ENCODE results near the gene SPAG9. TPM values are rescaled to one million over a fixed set of nuclear protein-coding genes. Genes with fewer than 3 reads are reported as not detected.
"Not testable (repeated sequence)": the region's sequence is repeated elsewhere in the genome, so short reads cannot be mapped to it uniquely, and the experiment has no call there.

The SPAG9 gene
- polyA plus RNA-seq, 1 donor from 2014 or later, result 201 TPM

DNA sequence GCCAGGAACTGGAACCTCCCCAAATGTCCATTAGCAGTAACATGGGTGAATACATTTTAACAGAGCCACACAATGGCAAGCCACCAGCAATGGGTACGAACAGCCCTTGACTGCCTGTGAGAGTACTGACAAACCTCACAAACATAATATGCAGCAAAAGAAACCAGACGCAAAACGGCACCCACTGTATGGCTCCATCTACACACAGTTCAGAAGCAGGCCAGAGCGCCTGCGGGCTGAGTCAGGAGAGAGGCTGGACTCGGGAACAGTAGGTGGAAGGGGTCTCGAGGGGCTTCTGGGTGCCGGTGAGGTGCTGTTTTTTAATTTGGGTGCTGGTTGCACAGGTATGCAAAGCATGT is 177.1 kb downstream of the SPAG9 start:
- H3K36me3 ChIP-seq (ENCODE audit: insufficient read depth, low read length), result no peaks in the 10 kb centered on the region
- no peaks in the 10 kb centered on the region for H3K27me3 ChIP-seq (ENCODE audit: insufficient read depth, low read depth, low read length)
- no peaks in the 10 kb centered on the region for H3F3A ChIP-seq (ENCODE audit: insufficient read depth, low read length, poor library complexity, severe bottlenecking)
- H4K20me1 ChIP-seq (ENCODE audit: insufficient read depth), result no peaks in the 10 kb centered on the region
- no peak overlapping the region for H3K4me2 ChIP-seq (ENCODE audit: low read length)
- H3K9ac ChIP-seq (ENCODE audit: low read length), result no peak overlapping the region
- no peaks in the 10 kb centered on the region for H3K79me2 ChIP-seq (replicated peaks; ENCODE audit: insufficient read depth, low read length)
- no peak overlapping the region for H3K27ac ChIP-seq (ENCODE audit: low read length)
- H2AFZ ChIP-seq (ENCODE audit: low read depth, low read length), result no peak overlapping the region
- no peak overlapping the region for H3K4me3 ChIP-seq (ENCODE audit: low read length)
- no peaks in the 10 kb centered on the region for H3K9me3 ChIP-seq (ENCODE audit: low read length)
- no peaks in the 10 kb centered on the region for H3K9me2 ChIP-seq (ENCODE audit: insufficient read depth, low read length)
- TF ChIP-seq EZH2 (IDR thresholded peaks at IDR 0.05; ENCODE audit: borderline replicate concordance, insufficient read depth, low read length, poor library complexity, severe bottlenecking) (no peak), EP300 (conservative IDR thresholded peaks at IDR 0.05; ENCODE audit: poor library complexity, severe bottlenecking) (no peak), SMC3 (conservative IDR thresholded peaks at IDR 0.05; ENCODE audit: poor library complexity) (no peak), TAF1 (IDR thresholded peaks at IDR 0.05; ENCODE audit: low read depth) (no peak), MXI1 (conservative IDR thresholded peaks at IDR 0.05; ENCODE audit: poor library complexity, severe bottlenecking) (no peak), RAD21 (conservative IDR thresholded peaks at IDR 0.05) (no peak), POLR2AphosphoS5 (IDR thresholded peaks at IDR 0.05) (no peak)
- TF ChIP-seq, protein P1, sequence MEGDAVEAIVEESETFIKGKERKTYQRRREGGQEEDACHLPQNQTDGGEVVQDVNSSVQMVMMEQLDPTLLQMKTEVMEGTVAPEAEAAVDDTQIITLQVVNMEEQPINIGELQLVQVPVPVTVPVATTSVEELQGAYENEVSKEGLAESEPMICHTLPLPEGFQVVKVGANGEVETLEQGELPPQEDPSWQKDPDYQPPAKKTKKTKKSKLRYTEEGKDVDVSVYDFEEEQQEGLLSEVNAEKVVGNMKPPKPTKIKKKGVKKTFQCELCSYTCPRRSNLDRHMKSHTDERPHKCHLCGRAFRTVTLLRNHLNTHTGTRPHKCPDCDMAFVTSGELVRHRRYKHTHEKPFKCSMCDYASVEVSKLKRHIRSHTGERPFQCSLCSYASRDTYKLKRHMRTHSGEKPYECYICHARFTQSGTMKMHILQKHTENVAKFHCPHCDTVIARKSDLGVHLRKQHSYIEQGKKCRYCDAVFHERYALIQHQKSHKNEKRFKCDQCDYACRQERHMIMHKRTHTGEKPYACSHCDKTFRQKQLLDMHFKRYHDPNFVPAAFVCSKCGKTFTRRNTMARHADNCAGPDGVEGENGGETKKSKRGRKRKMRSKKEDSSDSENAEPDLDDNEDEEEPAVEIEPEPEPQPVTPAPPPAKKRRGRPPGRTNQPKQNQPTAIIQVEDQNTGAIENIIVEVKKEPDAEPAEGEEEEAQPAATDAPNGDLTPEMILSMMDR (IDR thresholded peaks at IDR 0.05; ENCODE audit: poor library complexity, severe bottlenecking), result no peak
- TF ChIP-seq, protein P2, sequence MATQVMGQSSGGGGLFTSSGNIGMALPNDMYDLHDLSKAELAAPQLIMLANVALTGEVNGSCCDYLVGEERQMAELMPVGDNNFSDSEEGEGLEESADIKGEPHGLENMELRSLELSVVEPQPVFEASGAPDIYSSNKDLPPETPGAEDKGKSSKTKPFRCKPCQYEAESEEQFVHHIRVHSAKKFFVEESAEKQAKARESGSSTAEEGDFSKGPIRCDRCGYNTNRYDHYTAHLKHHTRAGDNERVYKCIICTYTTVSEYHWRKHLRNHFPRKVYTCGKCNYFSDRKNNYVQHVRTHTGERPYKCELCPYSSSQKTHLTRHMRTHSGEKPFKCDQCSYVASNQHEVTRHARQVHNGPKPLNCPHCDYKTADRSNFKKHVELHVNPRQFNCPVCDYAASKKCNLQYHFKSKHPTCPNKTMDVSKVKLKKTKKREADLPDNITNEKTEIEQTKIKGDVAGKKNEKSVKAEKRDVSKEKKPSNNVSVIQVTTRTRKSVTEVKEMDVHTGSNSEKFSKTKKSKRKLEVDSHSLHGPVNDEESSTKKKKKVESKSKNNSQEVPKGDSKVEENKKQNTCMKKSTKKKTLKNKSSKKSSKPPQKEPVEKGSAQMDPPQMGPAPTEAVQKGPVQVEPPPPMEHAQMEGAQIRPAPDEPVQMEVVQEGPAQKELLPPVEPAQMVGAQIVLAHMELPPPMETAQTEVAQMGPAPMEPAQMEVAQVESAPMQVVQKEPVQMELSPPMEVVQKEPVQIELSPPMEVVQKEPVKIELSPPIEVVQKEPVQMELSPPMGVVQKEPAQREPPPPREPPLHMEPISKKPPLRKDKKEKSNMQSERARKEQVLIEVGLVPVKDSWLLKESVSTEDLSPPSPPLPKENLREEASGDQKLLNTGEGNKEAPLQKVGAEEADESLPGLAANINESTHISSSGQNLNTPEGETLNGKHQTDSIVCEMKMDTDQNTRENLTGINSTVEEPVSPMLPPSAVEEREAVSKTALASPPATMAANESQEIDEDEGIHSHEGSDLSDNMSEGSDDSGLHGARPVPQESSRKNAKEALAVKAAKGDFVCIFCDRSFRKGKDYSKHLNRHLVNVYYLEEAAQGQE (IDR thresholded peaks at IDR 0.05; ENCODE audit: borderline replicate concordance), result no peak

DNA sequence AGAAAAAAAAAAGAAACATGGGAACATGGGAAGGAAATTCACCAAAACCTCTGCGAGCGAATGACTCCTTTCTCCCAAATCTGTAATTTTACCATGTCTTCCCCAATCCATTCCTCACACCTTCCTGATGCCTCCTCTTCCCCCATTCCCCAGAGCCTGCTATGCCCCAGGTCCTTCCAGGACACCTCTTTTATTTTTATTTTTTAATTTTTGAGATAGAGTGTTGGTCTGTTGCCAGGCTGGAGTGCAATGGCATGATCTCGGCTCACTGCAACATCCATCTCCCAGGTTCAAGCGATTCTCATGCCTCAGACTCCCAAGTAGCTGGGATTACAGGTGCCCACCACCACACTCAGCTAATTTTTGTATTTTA is 179.0 kb downstream of the SPAG9 start:
- H3K9me2 ChIP-seq (ENCODE audit: insufficient read depth, low read length); H3K4me2 ChIP-seq (ENCODE audit: low read length); H3K79me2 ChIP-seq (replicated peaks; ENCODE audit: insufficient read depth, low read length); H3K36me3 ChIP-seq (ENCODE audit: insufficient read depth, low read length); H3K27ac ChIP-seq (ENCODE audit: low read length); H3K4me3 ChIP-seq (ENCODE audit: low read length); H4K20me1 ChIP-seq (ENCODE audit: insufficient read depth); H3K27me3 ChIP-seq (ENCODE audit: insufficient read depth, low read depth, low read length); H3K9ac ChIP-seq (ENCODE audit: low read length); H2AFZ ChIP-seq (ENCODE audit: low read depth, low read length); H3F3A ChIP-seq (ENCODE audit: insufficient read depth, low read length, poor library complexity, severe bottlenecking); H3K9me3 ChIP-seq (ENCODE audit: low read length): not testable (repeated sequence)

Data from neural cell (in vitro differentiated cells).